IMR-90 (cell line): ENCODE data around the gene ADPRM. TPM values are rescaled to one million over a fixed set of nuclear protein-coding genes. Genes with fewer than 3 reads are reported as not detected.

Experiments
- ATAC-seq: fragments of 200-7000 bp; cut with Tn5 transposase; 2 replicates; pipeline ENCODE4 v1.9.1; 2020; ENCODE audit warnings: low read depth, mild to moderate bottlenecking, moderate library complexity
- BruUV-seq: library from RNA; stranded (reverse); fragments of 400-500 nt; replicated peaks from 2 replicates; lab custom pipeline; 2021; lab: Mats Ljungman, UMichigan
- CTCF ChIA-PET: fragments of 300-600 bp; formaldehyde crosslinking; extraction: SDS; loops from one replicate; lab custom pipeline; 2021; ENCODE audit warnings: antibody characterized with exemption; lab: Yijun Ruan, JAX
- POLR2A ChIA-PET: fragments of 300-600 bp; sonication (Branson Sonifier 250); formaldehyde crosslinking; loops from one replicate; lab custom pipeline; 2022; ENCODE audit warnings: antibody characterized with exemption; ENCODE audit not compliant: unreplicated experiment; lab: Charles Lee
- DNase-seq: peaks from one replicate; pipeline ENCODE4 v3.0.0; 2013
- H2AFZ ChIP-seq: replicated peaks from 2 replicates; pipeline ENCODE3; 2013; ENCODE audit warnings: low read length, mild to moderate bottlenecking; ENCODE audit not compliant: poor library complexity
- H2AK5ac ChIP-seq: 2 replicates; pipeline ENCODE4 v1.6.1; 2013; ENCODE audit warnings: low read depth, low read length, inconsistent platforms
- H2AK9ac ChIP-seq: replicated peaks from 2 replicates; pipeline ENCODE3; 2013; ENCODE audit warnings: mild to moderate bottlenecking, low read depth, low read length, moderate library complexity; ENCODE audit not compliant: poor library complexity
- H2BK120ac ChIP-seq: 2 replicates; pipeline ENCODE4 v1.6.1; 2013; ENCODE audit warnings: low read depth, low read length, inconsistent platforms
- H2BK15ac ChIP-seq: 3 replicates; pipeline ENCODE4 v1.6.1; 2013; ENCODE audit warnings: low read depth, low read length, inconsistent platforms
- H2BK20ac ChIP-seq: 2 replicates; pipeline ENCODE4 v1.6.1; 2013; ENCODE audit warnings: low read depth, mild to moderate bottlenecking, inconsistent platforms, low read length, moderate library complexity
- H2BK5ac ChIP-seq: 2 replicates; pipeline ENCODE4 v1.6.1; 2013; ENCODE audit warnings: mild to moderate bottlenecking, low read depth, low read length, inconsistent platforms; ENCODE audit not compliant: poor library complexity, severe bottlenecking
- H3K14ac ChIP-seq: replicated peaks from 2 replicates; pipeline ENCODE4 v1.6.1; 2013; ENCODE audit warnings: low read depth, low read length, inconsistent platforms
- H3K18ac ChIP-seq: 2 replicates; pipeline ENCODE4 v1.6.1; 2013; ENCODE audit warnings: low read depth, low read length, control low read depth
- H3K23ac ChIP-seq: 2 replicates; pipeline ENCODE4 v1.6.1; 2013; ENCODE audit warnings: low read depth, low read length, inconsistent platforms
- H3K27ac ChIP-seq: 2 replicates; pipeline ENCODE4 v1.5.1; 2013; ENCODE audit warnings: mild to moderate bottlenecking, control low read depth, low read length; ENCODE audit not compliant: insufficient read depth
- H3K27me3 ChIP-seq: 2 replicates; pipeline ENCODE4 v1.6.1; 2013; ENCODE audit warnings: low read length; ENCODE audit not compliant: control insufficient read depth, insufficient read depth
- H3K36me3 ChIP-seq: 2 replicates; pipeline ENCODE4 v1.6.1; 2013; ENCODE audit warnings: low read length, mixed read lengths; ENCODE audit not compliant: control insufficient read depth, insufficient read depth
- H3K4ac ChIP-seq: 2 replicates; pipeline ENCODE4 v1.6.1; 2013; ENCODE audit warnings: low read depth, low read length, inconsistent platforms
- H3K4me1 ChIP-seq: 2 replicates; pipeline ENCODE4 v1.6.1; 2013; ENCODE audit warnings: low read length, mixed read lengths; ENCODE audit not compliant: control insufficient read depth, insufficient read depth
- H3K4me2 ChIP-seq: 2 replicates; pipeline ENCODE4 v1.6.1; 2013; ENCODE audit warnings: low read depth, mild to moderate bottlenecking, control low read depth, low read length, moderate library complexity
- H3K4me3 ChIP-seq: 2 replicates; pipeline ENCODE4 v1.5.1; 2013; ENCODE audit warnings: low read depth, mild to moderate bottlenecking, control low read depth, low read length, moderate library complexity; ENCODE audit not compliant: insufficient read depth
- H3K56ac ChIP-seq: 2 replicates; pipeline ENCODE4 v1.6.1; 2013; ENCODE audit warnings: low read length, inconsistent platforms; ENCODE audit not compliant: insufficient read depth; ENCODE audit errors: extremely low read depth
- H3K79me1 ChIP-seq, 2 experiments: 2 replicates each; pipeline ENCODE4 v1.6.1; 2013; ENCODE audit warnings: low read length in 2 of 2, inconsistent platforms in 1 of 2, low read depth in 1 of 2
- H3K9ac ChIP-seq: 2 replicates; pipeline ENCODE4 v1.6.1; 2013; ENCODE audit warnings: low read depth, low read length, control low read depth
- H3K9me1 ChIP-seq: 2 replicates; pipeline ENCODE4 v1.6.1; 2013; ENCODE audit warnings: low read length, inconsistent platforms; ENCODE audit not compliant: insufficient read depth
- H3K9me3 ChIP-seq: 2 replicates; pipeline ENCODE4 v1.6.1; 2013; ENCODE audit warnings: low read length; ENCODE audit not compliant: control insufficient read depth, insufficient read depth
- H4K20me1 ChIP-seq: 2 replicates; pipeline ENCODE4 v1.6.1; 2013; ENCODE audit warnings: low read length, inconsistent platforms; ENCODE audit not compliant: insufficient read depth
- H4K5ac ChIP-seq: 2 replicates; pipeline ENCODE4 v1.6.1; 2013; ENCODE audit warnings: mild to moderate bottlenecking, low read depth, low read length, control low read depth
- H4K8ac ChIP-seq, 2 experiments: 2 replicates each; pipeline ENCODE4 v1.6.1; 2013; ENCODE audit warnings: low read depth in 2 of 2, low read length in 2 of 2, control low read depth in 1 of 2, inconsistent platforms in 1 of 2
- H4K91ac ChIP-seq: 2 replicates; pipeline ENCODE4 v1.6.1; 2013; ENCODE audit warnings: low read depth, low read length, inconsistent platforms; ENCODE audit not compliant: insufficient read depth
- CEBPB ChIP-seq: IDR thresholded peaks from 2 replicates; pipeline ENCODE4 v1.6.1; 2012; ENCODE audit warnings: low read depth, low read length, improper control_type of control experiment
- ELK1 ChIP-seq: fragments of 150-350 bp; IDR thresholded peaks from 2 replicates; pipeline ENCODE4 v1.6.1; 2016; ENCODE audit warnings: low read depth, mild to moderate bottlenecking, low read length, moderate library complexity, borderline replicate concordance
- NFE2L2 ChIP-seq: fragments of 150-350 bp; IDR thresholded peaks from 2 replicates; pipeline ENCODE4 v1.6.1; 2016; ENCODE audit warnings: low read depth, mild to moderate bottlenecking, low read length
- POLR2A ChIP-seq: IDR thresholded peaks from 2 replicates; pipeline ENCODE4 v1.6.1; 2012; ENCODE audit warnings: mild to moderate bottlenecking, low read depth, low read length
- RAD21 ChIP-seq: IDR thresholded peaks from 2 replicates; pipeline ENCODE4 v1.6.1; 2012; ENCODE audit warnings: low read length, improper control_type of control experiment
- RCOR1 ChIP-seq: IDR thresholded peaks from 2 replicates; pipeline ENCODE4 v1.6.1; 2012; ENCODE audit warnings: mild to moderate bottlenecking, low read length, improper control_type of control experiment; ENCODE audit not compliant: insufficient replicate concordance
- SMC3 ChIP-seq: fragments of 150-350 bp; IDR thresholded peaks from 2 replicates; pipeline ENCODE4 v1.6.1; 2016; ENCODE audit warnings: low read depth, mild to moderate bottlenecking, antibody characterized with exemption, low read length, moderate library complexity
- USF2 ChIP-seq: fragments of 150-350 bp; IDR thresholded peaks from 2 replicates; pipeline ENCODE4 v1.6.1; 2017; ENCODE audit warnings: mild to moderate bottlenecking, antibody characterized with exemption, low read length, low read depth
- WGBS, 2 experiments: methylation state at CpG; one replicate each; pipeline versions ENCODE4 v1.1.5 to v1.1.7; 2013; ENCODE audit warnings: missing lambda C conversion rate in 2 of 2; ENCODE audit not compliant: insufficient read length in 1 of 2; ENCODE audit errors: extremely low coverage in 2 of 2; 5-methylcytosine and 5-hydroxymethylcytosine counted together
- dilution Hi-C: fragments of 300-500 bp; cut with HindIII; formaldehyde crosslinking; loops from one replicate; pipeline ENCODE4 v1.14.3; 2018; ENCODE audit warnings: low sequenced_read_pairs; ENCODE audit not compliant: unreplicated experiment
- in situ Hi-C: fragments of 300-500 bp; cut with MboI; formaldehyde crosslinking; loops from 3 replicates; pipeline ENCODE4 v1.14.3; 2019; ENCODE audit warnings: low sequenced_read_pairs, inconsistent platforms, mixed read lengths
- intact Hi-C: fragments of 100-400 bp; cut with micrococcal nuclease; formaldehyde crosslinking; loops from 2 replicates; pipeline ENCODE4 v1.10.0; 2022
- polyA plus RNA-seq, 3 experiments: library from polyadenylated mRNA; depleted of rRNA; stranded (reverse); fragments of >200 nt; gene quantifications; 2 replicates each; pipeline ENCODE4 v1.2.3, GENCODE V29; 2012; ENCODE audit warnings: low replicate concordance in 1 of 3
- total RNA-seq: library from RNA; depleted of rRNA; stranded (reverse); fragments of >200 nt; gene quantifications from 2 replicates; pipeline ENCODE4 v1.2.3, GENCODE V29; 2012

The ADPRM gene
- total and polyA plus RNA-seq, 2 of the 4 experiments (the other 2 are of a cell fraction): 7.4 to 12.2 TPM

- TF ChIP-seq CEBPB: no peak
- no peak for TF ChIP-seq POLR2A
- no peak for TF ChIP-seq ELK1
- no peak for TF ChIP-seq RAD21
- TF ChIP-seq NFE2L2: no peak
- no peak for TF ChIP-seq RCOR1
- TF ChIP-seq USF2: no peak
- TF ChIP-seq SMC3: no peak
- no peak overlapping the region for H2AK5ac ChIP-seq
- CTCF ChIA-PET: interaction anchor here (0.9 kb wide), 1 partner anchor 196 kb away, joined by 3 read pairs; no protein-coding TSS in a partner anchor
- H2BK120ac ChIP-seq: no peak overlapping the region
- no peaks in the 10 kb centered on the region for H3K27me3 ChIP-seq
- no peak overlapping the region for H3K4me2 ChIP-seq
- H3K27ac ChIP-seq: no peak overlapping the region
- dilution Hi-C loops: no loop called here
- no peak overlapping the region for H3K4ac ChIP-seq
- no peak overlapping the region for H3K14ac ChIP-seq
- H2AFZ ChIP-seq: no peak overlapping the region
- H3K56ac ChIP-seq: no peak overlapping the region
- WGBS, 2 experiments: 100% methylated on average over 1 of the region's 3 CpGs; no CpG with 5 or more reads in 1 of the 2 experiments
- no peak overlapping the region for H4K5ac ChIP-seq
- no peak overlapping the region for H3K18ac ChIP-seq
- H3K9me3 ChIP-seq: no peaks in the 10 kb centered on the region
- H4K20me1 ChIP-seq: no peaks in the 10 kb centered on the region
- no peaks in the 10 kb centered on the region for H3K9me1 ChIP-seq
- DNase-seq (peak; percentile 59), ATAC-seq (peak; percentile 55)
- no peak overlapping the region for H4K8ac ChIP-seq
- no peaks in the 10 kb centered on the region for H3K79me1 ChIP-seq
- POLR2A ChIA-PET: no interaction called here
- no peak overlapping the region for H2BK5ac ChIP-seq
- H3K23ac ChIP-seq: no peak overlapping the region
- intact Hi-C loops: loop anchor here (5.0 kb wide), 4 partner anchors 33 to 1338 kb away; partner anchors contain the start of genes ADPRM and SCO1
- no peak overlapping the region; the same call in 1 of the 2 replicates for H2BK20ac ChIP-seq
- BruUV-seq: no TSS peak
- H2BK15ac ChIP-seq: no peak overlapping the region
- H3K4me3 ChIP-seq: no peak overlapping the region
- no peak overlapping the region for H3K9ac ChIP-seq
- no peaks in the 10 kb centered on the region for H3K36me3 ChIP-seq
- in situ Hi-C loops: loop anchor here (5.0 to 10.0 kb wide), 2 partner anchors 86 to 193 kb away; partner anchors contain the start of gene TMEM220
- no peak overlapping the region for H4K91ac ChIP-seq
- no peak overlapping the region for H2AK9ac ChIP-seq
- H3K4me1 ChIP-seq: no peaks in the 10 kb centered on the region; the same call in 1 of the 2 replicates
Observed at GRCh38 chr17:10648956-10649355, 48.4 kb upstream of the ADPRM start.
